CD4-positive, CD25-positive, alpha-beta regulatory T cell (primary cell): Measurements from ENCODE around the gene CAMK1. TPM values are rescaled to one million over a fixed set of nuclear protein-coding genes. Genes with fewer than 3 reads are reported as not detected.
A peak's percentile ranks its signal among the peaks of the same experiment; 100 is the strongest.

Source experiments
- ATAC-seq, 2 donors: fragments of 150-1000 bp; cut with Tn5 transposase; one replicate each; pipeline ENCODE4 v1.10.0; 2021; ENCODE audit warnings: low read depth in 2 of 2, moderate number of reproducible peaks in 2 of 2, moderate library complexity in 1 of 2
- DNase-seq, 3 donors: peaks; one replicate each; pipeline versions ENCODE4 v3.0.0 to v3.0.0-alpha.2; 2012 to 2022; ENCODE audit warnings: mixed read lengths in 1 of 3
- H3K27ac ChIP-seq: one replicate; pipeline ENCODE4 v1.7.0; 2013; ENCODE audit warnings: mild to moderate bottlenecking, low read length; ENCODE audit not compliant: insufficient read depth, poor library complexity, severe bottlenecking
- H3K27me3 ChIP-seq: one replicate; pipeline ENCODE4 v1.7.0; 2013; ENCODE audit warnings: low read length; ENCODE audit not compliant: control insufficient read depth, insufficient read depth
- H3K36me3 ChIP-seq: one replicate; pipeline ENCODE4 v1.7.0; 2013; ENCODE audit warnings: mild to moderate bottlenecking, low read length, moderate library complexity; ENCODE audit not compliant: control insufficient read depth, insufficient read depth
- H3K4me1 ChIP-seq: 2 replicates; pipeline ENCODE4 v1.7.0; 2013; ENCODE audit warnings: mild to moderate bottlenecking, low read length; ENCODE audit not compliant: insufficient read depth, control insufficient read depth, poor library complexity, severe bottlenecking
- H3K4me3 ChIP-seq: one replicate; pipeline ENCODE4 v1.7.0; 2013; ENCODE audit warnings: low read depth, mild to moderate bottlenecking, low read length, moderate library complexity
- H3K9me3 ChIP-seq, 2 experiments: 1 replicate in 1 of 2; 2 replicates in 1 of 2; pipeline ENCODE4 v1.7.0; 2013; ENCODE audit warnings: low read length in 2 of 2, mild to moderate bottlenecking in 1 of 2, moderate library complexity in 1 of 2; ENCODE audit not compliant: control insufficient read depth in 2 of 2
- H3K27ac Mint-ChIP-seq, 3 donors: one replicate each; pipeline ENCODE4 v1.8.0; 2020 to 2022; ENCODE audit warnings: mild to moderate bottlenecking in 3 of 3, mixed read lengths in 3 of 3, moderate library complexity in 2 of 3
- H3K27me3 Mint-ChIP-seq: one replicate; pipeline ENCODE4 v1.8.0; 2022; ENCODE audit warnings: mild to moderate bottlenecking, mixed read lengths
- H3K36me3 Mint-ChIP-seq: one replicate; pipeline ENCODE4 v1.8.0; 2020; ENCODE audit warnings: mixed read lengths
- H3K4me1 Mint-ChIP-seq, 4 donors: one replicate each; pipeline ENCODE4 v1.8.0; 2020 to 2022; ENCODE audit warnings: mixed read lengths in 4 of 4, mild to moderate bottlenecking in 1 of 4
- H3K4me3 Mint-ChIP-seq, 4 donors: one replicate each; pipeline ENCODE4 v1.8.0; 2020 to 2022; ENCODE audit warnings: mild to moderate bottlenecking in 4 of 4, mixed read lengths in 4 of 4, moderate library complexity in 3 of 4
- H3K9me3 Mint-ChIP-seq, 7 donors: one replicate each; pipeline ENCODE4 v1.8.0; 2020 to 2022; ENCODE audit warnings: mixed read lengths in 7 of 7, mild to moderate bottlenecking in 3 of 7, moderate library complexity in 2 of 7
- polyA plus RNA-seq, 4 donors: library from polyadenylated mRNA; unstranded; fragments of 300-500 nt; fragmentation: Illumina TruSeq; gene quantifications; one replicate each; pipeline ENCODE4 v1.2.3, GENCODE V29; 2021
- total RNA-seq: library from RNA; stranded (reverse); gene quantifications from one replicate; pipeline ENCODE4 v1.2.3, GENCODE V29; 2022

CAMK1 gene
- total and polyA plus RNA-seq, 5 donors from 2014 or later: 4.5 to 13.7 (median 5.6) TPM

DNA sequence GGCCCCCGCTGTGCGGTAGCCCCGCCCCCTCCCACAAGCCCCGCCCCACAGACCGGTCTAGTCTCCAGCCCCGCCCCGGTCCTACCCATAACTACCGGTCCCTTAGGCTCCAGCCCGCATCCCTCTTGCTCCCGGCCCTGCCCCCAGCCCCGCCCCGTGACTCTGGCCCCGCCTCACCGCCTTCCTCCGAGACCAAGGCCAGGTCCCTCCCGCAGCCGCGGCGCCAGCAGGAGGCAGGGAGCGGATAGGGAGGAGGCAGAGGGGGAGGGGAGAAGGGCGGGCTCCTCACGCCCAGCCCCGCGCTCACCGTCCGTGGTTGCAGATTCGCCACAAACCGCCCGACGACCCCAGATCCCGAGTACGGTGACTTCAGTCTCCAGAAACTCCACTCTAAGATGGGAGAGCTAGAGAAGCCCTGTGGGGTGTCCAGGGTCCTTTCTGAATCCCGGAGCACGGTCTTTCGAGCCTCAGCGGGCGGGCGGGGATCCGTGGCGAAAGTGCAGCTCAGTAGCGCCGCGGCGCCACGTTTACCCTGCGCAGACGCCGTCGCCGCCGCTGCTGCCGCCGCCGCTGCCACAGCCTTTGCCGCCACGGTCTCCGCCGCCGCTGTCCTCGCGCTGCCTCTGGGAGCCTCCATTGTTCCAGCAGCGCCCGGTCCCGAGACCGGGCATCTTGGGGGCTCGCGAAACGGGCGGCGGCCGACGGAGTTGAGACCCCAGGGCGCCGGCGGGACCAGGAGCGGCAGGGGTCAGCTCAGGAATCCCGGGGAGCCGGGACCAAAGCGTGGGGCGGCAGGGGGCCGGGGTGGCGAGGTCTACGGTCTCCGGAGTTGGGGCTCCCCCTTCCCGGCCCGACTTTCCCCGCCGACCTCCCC, 38.3 kb downstream of the CAMK1 start, which contains the start of gene BRPF1:
Gene BRPF1 (plus strand): TSS at position 530 of the 874 bp plus-strand sequence. CDS start 2,406 bp downstream, outside the sequence.
- Histone ChIP-seq H3K9me3 (no peaks in the 10 kb centered on the region), H3K36me3 (peaks cover 23% of the 10 kb centered on the region), H3K4me3 (peak within 1 kb of the TSS; percentile 83), H3K27me3 (no peaks in the 10 kb centered on the region), H3K4me1 (peaks cover 42% of the 10 kb centered on the region), H3K27ac (peak within 1 kb of the TSS; percentile 85)
- Mint-ChIP-seq H3K4me1 (peaks cover 26 to 75% (median 54%) of the 10 kb centered on the region in 4 donors), H3K27me3 (peaks cover 6% of the 10 kb centered on the region), H3K36me3 (peaks cover 8% of the 10 kb centered on the region), H3K9me3 (peaks cover 0 to under 1% (median 0%) of the 10 kb centered on the region in 7 donors), H3K4me3 (peak within 1 kb of the TSS; percentile 92 to 96 (median 94)), H3K27ac (peak within 1 kb of the TSS; percentile 91 to 99 (median 91))
- ATAC-seq: peak; percentile 94
- DNase-seq: peak; percentile 98 to 100 (median 99)

DNA sequence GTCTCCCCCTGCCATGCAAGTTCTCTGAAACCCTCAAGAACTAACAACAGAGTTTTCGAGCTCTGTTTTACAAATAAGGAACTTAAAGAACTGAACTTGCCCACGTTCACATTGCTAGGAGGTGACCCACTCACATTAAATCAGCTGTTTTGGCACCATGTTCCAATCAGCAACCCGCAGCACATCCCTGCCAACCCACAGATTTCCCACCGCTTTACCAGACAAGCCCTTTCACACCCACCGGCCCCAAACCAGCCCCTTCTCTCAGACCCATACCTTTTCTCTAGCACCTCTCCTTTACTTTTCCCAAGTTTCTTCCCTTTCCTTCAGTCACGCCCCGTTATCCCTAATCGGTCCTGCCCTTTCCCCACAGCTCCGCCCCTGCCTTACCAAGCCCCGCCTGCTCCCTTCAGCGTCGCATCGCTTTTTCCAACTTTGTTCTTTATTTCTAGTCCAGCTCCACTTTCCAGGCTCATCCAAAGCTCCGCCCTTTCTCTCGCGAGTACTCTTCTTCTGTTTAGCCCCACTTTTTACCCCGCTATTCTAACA, 39.0 kb downstream of the CAMK1 start:
- Histone ChIP-seq H3K36me3 (peaks cover 19% of the 10 kb centered on the region), H3K27me3 (no peaks in the 10 kb centered on the region), H3K4me1 (peaks cover 42% of the 10 kb centered on the region), H3K27ac (peak overlapping the region; percentile 85), H3K4me3 (peak overlapping the region; percentile 83), H3K9me3 (no peaks in the 10 kb centered on the region)
- peak in 1 of 3 donors; percentile 19 for DNase-seq
- Mint-ChIP-seq H3K4me3 (peak overlapping the region; percentile 92 to 96 (median 94)), H3K4me1 (peaks cover 23 to 75% (median 51%) of the 10 kb centered on the region in 4 donors), H3K27me3 (peaks cover 6% of the 10 kb centered on the region), H3K36me3 (peaks cover 5% of the 10 kb centered on the region), H3K9me3 (no peaks in the 10 kb centered on the region), H3K27ac (peak overlapping the region; percentile 79 to 91 (median 91))
- peak; percentile 25 to 29 for ATAC-seq

DNA sequence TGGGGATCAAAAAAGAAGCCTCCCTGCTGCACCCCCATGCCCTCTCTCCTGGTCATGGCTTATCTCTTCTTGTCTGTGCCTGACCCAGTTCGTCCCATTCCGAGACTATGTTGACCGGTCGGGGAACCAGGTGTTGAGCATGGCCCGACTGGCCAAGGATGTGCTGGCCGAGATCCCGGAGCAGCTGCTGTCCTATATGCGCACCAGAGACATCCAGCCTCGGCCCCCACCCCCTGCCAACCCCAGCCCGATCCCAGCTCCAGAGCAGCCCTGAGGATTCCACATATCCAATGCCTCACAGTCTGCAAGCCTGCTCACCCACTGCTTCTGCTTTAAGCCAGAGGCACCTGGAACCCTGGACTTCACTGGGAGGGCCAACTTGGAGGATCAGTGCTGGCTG, 40.3 kb downstream of the CAMK1 start:
- ATAC-seq: no peak
- Histone ChIP-seq H3K4me3 (no peak overlapping the region), H3K9me3 (no peaks in the 10 kb centered on the region), H3K27me3 (no peaks in the 10 kb centered on the region), H3K27ac (no peak overlapping the region), H3K36me3 (peaks cover 7% of the 10 kb centered on the region), H3K4me1 (peaks cover 39% of the 10 kb centered on the region)
- H3K4me1 Mint-ChIP-seq: peaks cover 18 to 62% (median 40%) of the 10 kb centered on the region in 4 donors
- H3K27ac Mint-ChIP-seq: peak overlapping the region in 1 of 3 donors; percentile 44
- H3K27me3 Mint-ChIP-seq: peaks cover 6% of the 10 kb centered on the region
- peak overlapping the region in 2 of 4 donors; percentile 11 to 79 for H3K4me3 Mint-ChIP-seq
- H3K9me3 Mint-ChIP-seq: no peaks in the 10 kb centered on the region
- H3K36me3 Mint-ChIP-seq: peaks cover 5% of the 10 kb centered on the region
- no peak for DNase-seq

DNA sequence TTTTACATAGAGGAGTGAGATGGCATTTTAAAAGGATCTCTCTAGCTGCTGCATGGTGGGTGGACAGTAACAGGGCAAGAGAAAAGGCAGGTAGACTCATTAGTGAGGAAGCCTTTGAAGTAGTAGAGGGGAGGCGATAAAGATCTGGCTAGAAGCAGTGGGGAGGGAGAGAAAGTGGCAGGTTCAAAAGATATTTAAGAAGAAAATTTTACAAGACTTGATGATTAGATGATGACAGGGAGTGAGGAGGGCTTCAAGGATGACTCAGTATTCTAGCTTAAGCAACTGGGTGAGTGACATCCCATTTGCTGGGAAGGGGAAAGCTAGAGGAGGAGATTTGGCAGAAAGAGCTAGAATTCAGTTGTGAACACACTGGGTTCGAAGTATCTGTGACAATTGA, 42.0 kb downstream of the CAMK1 start:
- H3K27ac ChIP-seq: no peak overlapping the region
- no peaks in the 10 kb centered on the region for H3K36me3 ChIP-seq
- H3K4me1 Mint-ChIP-seq: peaks cover 18 to 45% (median 28%) of the 10 kb centered on the region in 4 donors
- H3K4me3 ChIP-seq: no peak overlapping the region
- peak overlapping the region; percentile 41 to 79 (median 65) for H3K4me3 Mint-ChIP-seq
- no peaks in the 10 kb centered on the region for H3K36me3 Mint-ChIP-seq
- H3K9me3 ChIP-seq: no peaks in the 10 kb centered on the region
- no peaks in the 10 kb centered on the region for H3K27me3 ChIP-seq
- DNase-seq (peak in 1 of 3 donors; percentile 19), ATAC-seq (no peak)
- peaks cover 6% of the 10 kb centered on the region for H3K27me3 Mint-ChIP-seq
- H3K27ac Mint-ChIP-seq: peak overlapping the region in 2 of 3 donors; percentile 70 to 79
- no peaks in the 10 kb centered on the region for H3K9me3 Mint-ChIP-seq
- H3K4me1 ChIP-seq: peaks cover 31% of the 10 kb centered on the region

DNA sequence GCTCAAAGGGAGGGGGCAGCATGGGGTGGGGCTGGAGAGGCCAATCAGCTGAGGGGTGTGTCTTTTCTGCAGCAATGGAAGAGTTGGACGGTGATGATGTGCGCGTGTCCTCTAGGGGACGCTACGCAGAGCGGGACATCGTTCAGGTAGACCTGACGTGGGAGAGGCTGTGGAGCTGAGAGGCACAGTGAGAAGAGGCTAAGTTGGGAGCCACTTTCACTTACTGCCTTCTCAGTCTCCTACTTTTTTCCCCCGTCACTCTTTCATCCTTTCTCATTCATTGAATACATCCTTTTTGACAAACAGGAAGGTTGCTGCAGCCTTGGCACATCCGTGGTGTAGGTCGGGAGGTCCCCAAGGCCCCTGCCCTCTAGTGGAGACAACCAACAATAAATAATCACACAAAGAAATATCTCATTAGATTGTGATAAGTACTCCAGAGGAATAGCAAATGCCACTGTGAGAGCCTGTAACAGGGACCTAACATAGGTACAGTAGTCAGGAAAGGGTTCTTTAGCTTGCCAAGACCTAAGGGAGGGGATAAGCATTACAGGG, 42.6 kb downstream of the CAMK1 start:
- ATAC-seq (peak; percentile 18 to 22), DNase-seq (peak; percentile 37 to 84 (median 74))
- H3K27ac ChIP-seq: peak overlapping the region; percentile 48
- H3K4me3 ChIP-seq: peak overlapping the region; percentile 81
- H3K27ac Mint-ChIP-seq: peak overlapping the region; percentile 45 to 79 (median 70)
- no peaks in the 10 kb centered on the region for H3K9me3 ChIP-seq
- H3K27me3 ChIP-seq: no peaks in the 10 kb centered on the region
- H3K27me3 Mint-ChIP-seq: peaks cover 6% of the 10 kb centered on the region
- peaks cover 18 to 39% (median 23%) of the 10 kb centered on the region in 4 donors for H3K4me1 Mint-ChIP-seq
- H3K9me3 Mint-ChIP-seq: no peaks in the 10 kb centered on the region
- H3K36me3 Mint-ChIP-seq: no peaks in the 10 kb centered on the region
- H3K4me1 ChIP-seq: peaks cover 24% of the 10 kb centered on the region
- peak overlapping the region; percentile 56 to 79 (median 76) for H3K4me3 Mint-ChIP-seq
- no peaks in the 10 kb centered on the region for H3K36me3 ChIP-seq

DNA sequence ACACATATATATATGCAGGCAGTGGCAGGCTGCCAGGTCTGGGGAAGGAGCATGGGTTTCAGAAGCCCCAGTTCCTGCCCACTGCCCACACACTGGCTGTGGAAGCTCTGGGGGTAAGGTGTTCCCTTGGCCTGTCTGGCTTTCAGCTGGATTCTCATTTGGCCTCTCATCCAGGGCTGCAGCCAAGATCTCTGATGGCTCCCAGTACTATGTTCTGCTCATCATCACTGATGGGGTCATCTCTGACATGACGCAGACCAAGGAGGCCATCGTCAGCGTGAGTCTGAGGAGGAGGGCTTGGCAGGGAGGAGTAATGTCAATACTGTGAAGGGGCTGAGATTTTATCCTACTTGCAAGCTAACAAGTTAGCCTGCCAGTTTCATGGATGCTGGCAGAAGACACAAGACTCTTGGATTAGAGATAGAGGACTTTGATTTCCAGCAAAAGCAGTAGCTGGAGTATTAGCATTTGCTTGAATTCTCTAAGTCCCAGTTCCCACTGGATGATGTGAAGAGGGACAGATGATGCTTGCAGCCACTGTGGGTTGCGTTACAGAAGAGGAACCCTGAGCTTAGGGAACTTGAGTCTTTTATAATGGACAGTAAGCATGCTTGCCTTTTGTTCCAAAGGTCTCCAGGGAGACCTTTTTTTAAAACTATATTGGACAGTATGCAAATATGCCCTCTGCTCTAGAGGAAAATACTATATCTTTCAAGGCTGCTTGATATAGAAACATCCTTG, 43.8 kb downstream of the CAMK1 start:
- DNase-seq: no peak
- H3K4me1 Mint-ChIP-seq: peaks cover 18 to 37% (median 21%) of the 10 kb centered on the region in 4 donors
- no peaks in the 10 kb centered on the region for H3K9me3 ChIP-seq
- H3K4me1 ChIP-seq: peaks cover 23% of the 10 kb centered on the region
- no peaks in the 10 kb centered on the region for H3K9me3 Mint-ChIP-seq
- H3K36me3 Mint-ChIP-seq: no peaks in the 10 kb centered on the region
- H3K4me3 Mint-ChIP-seq: no peak overlapping the region
- no peak overlapping the region for H3K27ac ChIP-seq
- ATAC-seq: no peak
- H3K27me3 Mint-ChIP-seq: peaks cover under 1% of the 10 kb centered on the region
- H3K27ac Mint-ChIP-seq: peak overlapping the region in 1 of 3 donors; percentile 26
- no peaks in the 10 kb centered on the region for H3K36me3 ChIP-seq
- H3K27me3 ChIP-seq: no peaks in the 10 kb centered on the region
- no peak overlapping the region for H3K4me3 ChIP-seq

DNA sequence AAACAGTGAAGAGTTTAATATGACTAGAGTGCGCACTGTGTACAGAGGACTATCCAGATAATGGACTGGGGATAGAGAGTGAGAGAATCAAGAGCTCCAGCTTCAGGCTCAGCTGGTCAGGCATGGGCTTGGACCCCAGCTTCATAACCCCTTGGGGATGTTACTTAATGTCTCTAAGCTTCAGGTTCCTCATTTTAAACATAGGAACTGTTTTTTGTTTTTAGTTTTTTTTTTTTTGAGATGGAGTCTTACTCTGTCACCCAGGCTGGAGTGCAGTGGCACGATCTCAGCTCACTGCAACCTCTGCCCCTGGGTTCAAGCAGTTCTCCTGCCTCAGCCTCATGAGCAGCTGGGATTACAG, 48.1 kb downstream of the CAMK1 start:
- Histone ChIP-seq H3K36me3 (no peaks in the 10 kb centered on the region), H3K27me3 (peaks cover 4% of the 10 kb centered on the region), H3K4me1 (peaks cover 6% of the 10 kb centered on the region), H3K4me3 (no peak overlapping the region), H3K27ac (no peak overlapping the region), H3K9me3 (no peaks in the 10 kb centered on the region)
- ATAC-seq (no peak), DNase-seq (no peak)
- Mint-ChIP-seq H3K36me3 (no peaks in the 10 kb centered on the region), H3K4me3 (no peak overlapping the region), H3K27me3 (no peaks in the 10 kb centered on the region), H3K9me3 (no peaks in the 10 kb centered on the region), H3K4me1 (peaks cover 0 to 21% (median 3%) of the 10 kb centered on the region in 4 donors), H3K27ac (no peak overlapping the region)
